Esophagus squamous epithelium (tissue), 4 donors: ENCODE data around the gene MUS81.

ENCODE experiments used
- POLR2A ChIP-seq, 4 donors: fragments of 450-650 bp; IDR thresholded peaks; one replicate each; pipeline ENCODE4 v1.6.1; 2017; ENCODE audit warnings: antibody characterized with exemption in 4 of 4, mild to moderate bottlenecking in 4 of 4, moderate library complexity in 3 of 4
- TF ChIP-seq, protein P1 (sequence below), 6 experiments: fragments of 450-650 bp in 4 of 6; fragments of 200-600 bp in 2 of 6; sonication (generic) in 2 of 6; IDR thresholded peaks; one replicate each; pipeline ENCODE4 v1.5.1; 2016 to 2019; ENCODE audit warnings: antibody characterized with exemption in 6 of 6, mild to moderate bottlenecking in 4 of 6, moderate library complexity in 4 of 6

DNA sequence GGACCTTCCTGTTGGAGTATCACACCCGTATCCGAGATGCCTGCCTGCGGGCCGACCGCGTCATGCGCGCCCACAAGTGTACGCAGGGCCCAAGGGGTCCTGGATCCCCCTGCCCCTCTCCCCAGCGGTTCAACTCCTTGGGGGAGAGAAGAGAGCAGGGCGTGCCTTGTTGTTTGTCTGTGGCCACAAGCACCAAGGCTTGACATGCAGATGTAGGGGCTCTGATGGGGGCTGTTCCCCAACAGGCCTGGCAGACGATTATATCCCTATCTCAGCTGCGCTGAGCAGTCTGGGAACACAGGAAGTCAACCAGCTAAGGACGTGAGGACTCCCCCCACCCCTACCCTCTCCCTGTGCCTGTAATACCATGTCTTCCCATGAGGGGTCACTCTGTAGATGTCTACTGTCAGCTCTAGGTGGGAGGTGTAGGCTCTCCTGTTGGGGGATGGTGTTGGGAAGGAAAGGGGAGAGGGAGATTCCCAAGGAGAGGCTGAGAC lies 9.1 kb upstream of the MUS81 start:
- TF ChIP-seq, protein P1, sequence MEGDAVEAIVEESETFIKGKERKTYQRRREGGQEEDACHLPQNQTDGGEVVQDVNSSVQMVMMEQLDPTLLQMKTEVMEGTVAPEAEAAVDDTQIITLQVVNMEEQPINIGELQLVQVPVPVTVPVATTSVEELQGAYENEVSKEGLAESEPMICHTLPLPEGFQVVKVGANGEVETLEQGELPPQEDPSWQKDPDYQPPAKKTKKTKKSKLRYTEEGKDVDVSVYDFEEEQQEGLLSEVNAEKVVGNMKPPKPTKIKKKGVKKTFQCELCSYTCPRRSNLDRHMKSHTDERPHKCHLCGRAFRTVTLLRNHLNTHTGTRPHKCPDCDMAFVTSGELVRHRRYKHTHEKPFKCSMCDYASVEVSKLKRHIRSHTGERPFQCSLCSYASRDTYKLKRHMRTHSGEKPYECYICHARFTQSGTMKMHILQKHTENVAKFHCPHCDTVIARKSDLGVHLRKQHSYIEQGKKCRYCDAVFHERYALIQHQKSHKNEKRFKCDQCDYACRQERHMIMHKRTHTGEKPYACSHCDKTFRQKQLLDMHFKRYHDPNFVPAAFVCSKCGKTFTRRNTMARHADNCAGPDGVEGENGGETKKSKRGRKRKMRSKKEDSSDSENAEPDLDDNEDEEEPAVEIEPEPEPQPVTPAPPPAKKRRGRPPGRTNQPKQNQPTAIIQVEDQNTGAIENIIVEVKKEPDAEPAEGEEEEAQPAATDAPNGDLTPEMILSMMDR (IDR thresholded peaks at IDR 0.05) = peak in 4 of 6 experiments; percentile 12 to 61 (median 21)
- no peak for TF ChIP-seq POLR2A (IDR thresholded peaks at IDR 0.05)
